HT1080 (cell line): ENCODE measurements around the gene C20orf204. TPM values are rescaled to one million over a fixed set of nuclear protein-coding genes. Genes with fewer than 3 reads are reported as not detected.
A peak's percentile ranks its signal among the peaks of the same experiment; 100 is the strongest.

Source experiments
- DNase-seq: peaks from one replicate; pipeline ENCODE4 v3.0.0-alpha.2; 2015; ENCODE audit warnings: low read depth
- total RNA-seq: library from RNA; depleted of rRNA; stranded (reverse); fragments of >200 nt; shearing (Covaris generic); gene quantifications from 2 replicates; pipeline ENCODE4 v1.2.3, GENCODE V29; 2014

The C20orf204 gene
- total RNA-seq, 1 experiment from 2014 or later = 0.42 TPM

DNA sequence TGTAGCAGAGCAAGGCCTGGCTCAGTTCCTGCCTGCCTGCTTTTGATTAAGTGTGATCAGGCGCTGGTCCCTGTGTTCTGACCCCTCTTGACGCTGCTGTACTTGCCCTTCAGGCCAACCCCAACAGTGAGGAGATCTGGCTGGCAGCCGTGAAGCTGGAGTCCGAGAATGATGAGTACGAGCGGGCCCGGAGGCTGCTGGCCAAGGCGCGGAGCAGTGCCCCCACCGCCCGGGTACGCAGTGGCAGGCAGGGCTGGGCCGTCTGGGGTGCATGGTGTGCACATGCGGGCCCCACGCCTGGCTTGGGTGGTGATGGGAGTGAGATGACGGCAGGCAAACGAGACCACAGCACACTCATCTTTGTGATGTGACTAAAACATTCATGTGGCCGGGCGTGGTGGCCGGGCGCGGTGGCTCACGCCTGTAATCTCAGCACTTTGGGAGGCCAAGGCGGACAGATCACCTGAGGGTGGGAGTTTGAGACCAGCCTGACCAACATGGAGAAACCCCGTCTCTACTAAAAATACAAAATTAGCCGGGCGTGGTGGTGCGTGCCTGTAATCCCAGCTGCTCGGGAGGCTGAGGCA is 10.1 kb upstream of the C20orf204 start:
- DNase-seq = no peak

DNA sequence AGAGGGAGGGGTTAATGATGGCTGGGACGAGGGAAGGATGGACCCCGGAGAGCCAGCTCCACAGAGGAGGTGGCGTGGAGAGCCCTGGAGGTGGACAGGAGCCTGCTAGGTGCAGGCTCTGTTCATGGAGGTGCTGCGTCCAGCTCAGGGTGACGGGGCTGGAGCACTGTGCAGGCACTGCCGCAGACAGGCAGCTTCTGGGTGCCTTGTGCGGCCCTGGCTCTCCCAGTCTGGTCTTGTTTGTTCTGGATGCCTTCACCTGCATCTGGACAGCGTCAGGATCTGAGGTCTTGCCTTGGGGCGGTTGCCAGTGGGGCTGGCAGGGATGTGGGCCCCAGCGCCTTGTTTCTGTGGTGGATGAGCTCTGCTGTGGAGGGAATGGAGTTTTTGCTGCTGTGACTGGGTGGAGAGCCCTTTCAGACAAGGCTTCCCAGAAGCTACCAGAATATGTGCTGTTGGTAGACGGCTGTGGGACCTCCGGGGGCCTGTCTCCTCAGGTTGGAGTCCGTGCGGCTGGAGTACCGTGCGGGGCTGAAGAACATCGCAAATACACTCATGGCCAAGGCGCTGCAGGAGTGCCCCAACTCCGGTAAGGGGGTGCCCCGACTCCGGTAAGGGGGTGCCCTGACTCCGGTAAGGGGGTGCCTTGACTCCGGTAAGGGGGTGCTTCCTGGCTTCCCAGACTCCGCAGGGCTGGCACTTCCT is 7.8 kb upstream of the C20orf204 start:
- no peak for DNase-seq

DNA sequence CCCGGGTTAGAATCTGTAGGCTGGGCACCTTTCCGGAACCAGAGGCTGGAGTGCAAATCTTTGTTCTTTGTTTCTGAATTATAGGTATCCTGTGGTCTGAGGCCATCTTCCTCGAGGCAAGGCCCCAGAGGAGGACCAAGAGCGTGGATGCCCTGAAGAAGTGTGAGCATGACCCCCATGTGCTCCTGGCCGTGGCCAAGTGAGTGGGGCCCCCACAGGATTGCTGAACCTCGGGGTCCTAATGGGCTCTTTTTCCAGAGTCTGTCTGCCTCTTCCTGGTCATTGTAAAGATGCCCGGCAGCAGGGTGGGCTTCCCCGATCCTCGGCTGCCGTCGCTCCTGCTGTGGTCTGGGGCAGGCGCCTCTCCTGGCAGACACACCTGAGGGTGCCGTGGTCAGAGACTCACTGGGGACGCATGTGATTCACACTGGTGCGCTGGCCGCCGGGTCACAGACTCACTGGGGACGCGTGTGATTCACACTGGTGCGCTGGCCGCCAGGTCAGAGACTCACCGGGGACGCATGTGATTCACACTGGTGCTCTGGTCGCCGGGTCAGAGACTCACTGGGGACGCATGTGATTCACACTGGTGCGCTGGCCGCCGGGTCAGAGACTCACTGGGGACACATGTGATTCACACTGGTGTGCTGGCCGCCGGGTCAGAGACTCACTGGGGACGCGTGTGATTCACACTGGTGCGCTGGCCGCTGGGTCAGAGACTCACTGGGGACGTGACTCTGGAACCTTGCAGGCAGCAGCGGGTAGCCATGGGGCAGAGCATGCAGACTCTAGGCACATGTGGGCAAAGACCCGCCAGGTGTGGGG is 6.5 kb upstream of the C20orf204 start:
- no peak for DNase-seq

DNA sequence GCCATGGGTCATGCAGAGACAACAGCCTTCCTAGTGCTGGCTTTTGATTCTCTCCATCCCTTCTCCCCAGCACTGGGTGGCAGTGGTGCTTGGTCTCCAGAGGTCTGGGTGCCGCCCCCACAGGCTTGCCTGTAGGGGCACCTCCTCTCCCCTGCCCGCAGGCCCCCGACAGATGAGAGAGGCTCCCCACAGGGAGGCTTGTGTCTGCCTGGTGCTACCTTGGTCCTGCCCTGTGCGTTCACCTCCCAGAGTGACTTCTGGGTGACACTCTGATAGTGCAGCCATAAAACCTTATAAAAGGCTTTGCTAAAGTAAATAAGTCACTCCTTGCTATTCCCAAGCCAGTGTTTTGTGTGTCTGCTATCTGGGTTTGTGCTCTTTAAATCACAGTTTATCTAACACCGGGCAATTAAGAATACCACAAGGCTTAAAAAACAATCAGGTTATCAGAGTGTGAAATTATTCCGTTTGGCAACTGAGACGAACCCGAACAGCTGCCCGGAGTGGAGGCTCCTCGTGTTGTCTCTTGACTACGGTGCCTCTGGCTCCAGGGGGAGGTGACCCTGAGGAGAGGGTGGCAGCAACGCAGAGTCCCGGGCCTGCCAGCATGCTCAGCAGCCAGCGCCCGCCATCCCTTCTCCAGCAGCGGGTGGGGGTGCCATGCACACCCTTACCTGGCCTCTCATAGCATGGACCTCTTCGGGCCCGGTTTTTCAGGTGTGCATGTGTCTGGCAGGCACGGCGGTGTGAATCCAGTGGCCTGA is 5.4 kb upstream of the C20orf204 start:
- no peak for DNase-seq

DNA sequence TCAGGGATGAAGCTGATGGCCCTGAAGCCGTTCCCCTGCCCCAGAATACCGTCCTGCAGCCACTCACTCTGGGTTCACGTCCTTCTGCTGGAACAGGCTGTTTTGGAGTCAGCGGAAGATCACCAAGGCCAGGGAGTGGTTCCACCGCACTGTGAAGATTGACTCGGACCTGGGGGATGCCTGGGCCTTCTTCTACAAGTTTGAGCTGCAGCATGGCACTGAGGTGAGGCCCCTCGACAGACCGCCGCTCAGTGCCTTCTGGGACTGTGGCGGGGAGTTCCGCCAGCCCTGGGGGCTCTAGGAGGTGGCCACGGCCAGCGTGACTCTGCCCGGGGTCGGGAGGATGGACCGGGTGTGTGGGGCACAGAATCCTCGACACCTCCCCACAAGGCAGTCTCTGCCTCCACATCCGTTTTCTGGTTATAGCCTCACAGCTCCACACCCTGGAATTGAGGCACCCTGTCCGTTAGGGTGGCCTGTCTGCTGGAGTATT is 4.1 kb upstream of the C20orf204 start:
- DNase-seq = no peak

DNA sequence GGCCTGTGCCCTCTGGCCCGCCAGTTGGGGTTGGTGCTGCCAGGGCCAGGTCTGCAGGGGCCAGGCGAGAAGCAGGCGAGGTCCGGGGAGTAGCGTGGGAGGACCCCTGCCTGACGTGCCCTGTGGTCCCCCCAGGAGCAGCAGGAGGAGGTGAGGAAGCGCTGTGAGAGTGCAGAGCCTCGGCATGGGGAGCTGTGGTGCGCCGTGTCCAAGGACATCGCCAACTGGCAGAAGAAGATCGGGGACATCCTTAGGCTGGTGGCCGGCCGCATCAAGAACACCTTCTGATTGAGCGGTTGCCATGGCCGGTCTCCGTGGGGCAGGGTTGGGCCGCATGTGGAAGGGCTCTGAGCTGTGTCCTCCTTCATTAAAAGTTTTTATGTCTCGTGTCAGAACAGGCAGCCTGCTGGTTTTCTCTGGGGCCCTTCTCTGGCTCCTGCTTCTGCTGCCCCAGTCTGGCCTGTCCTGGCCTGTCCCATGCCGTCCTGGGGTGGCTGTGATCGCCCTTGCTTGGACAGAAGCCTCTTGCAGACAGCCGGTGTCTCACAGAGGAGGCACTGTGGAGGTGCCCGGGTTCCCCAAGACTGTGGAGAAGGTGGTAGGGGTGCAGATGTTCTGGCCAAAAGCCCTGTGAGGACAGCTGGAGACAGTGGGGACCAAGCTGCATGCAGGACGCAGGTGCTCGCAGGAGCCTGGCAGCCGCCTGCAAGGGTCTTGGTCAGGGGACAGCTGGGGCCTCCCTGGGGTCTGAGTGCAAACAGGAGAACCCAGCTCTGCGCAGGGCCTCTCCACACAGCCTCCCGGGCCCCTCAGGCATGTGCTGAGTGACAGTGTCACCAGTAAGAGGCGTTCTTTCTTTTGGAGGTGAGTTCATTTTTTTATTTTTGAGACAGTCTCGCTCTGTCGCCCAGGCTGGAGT is 3.0 kb upstream of the C20orf204 start:
- DNase-seq = no peak

DNA sequence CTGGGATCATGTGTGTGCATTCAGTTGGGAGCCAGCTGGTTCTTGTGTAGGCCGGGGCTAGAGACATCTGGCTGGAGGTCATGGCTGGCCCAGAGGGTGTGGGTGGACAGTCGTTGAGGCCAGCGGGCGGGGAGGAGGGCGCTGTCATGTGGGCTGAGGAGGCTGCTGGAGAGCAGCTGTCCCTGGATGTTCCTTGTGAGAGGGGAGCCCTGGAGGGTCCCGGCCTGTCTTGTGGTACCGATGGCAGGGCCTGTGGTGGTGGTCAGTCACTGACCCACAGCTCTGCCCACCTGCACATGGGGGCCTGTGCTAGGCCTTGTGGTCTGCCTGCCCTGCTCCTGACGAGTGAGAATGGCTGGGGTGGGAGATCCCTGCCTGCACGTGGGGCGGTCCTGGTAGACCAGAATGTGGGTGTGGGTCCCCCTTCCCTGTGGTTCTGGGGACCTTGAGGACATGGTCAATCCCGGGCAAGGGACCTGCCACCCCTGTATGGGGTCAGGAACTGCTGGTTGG is 1.9 kb upstream of the C20orf204 start:
- no peak for DNase-seq

DNA sequence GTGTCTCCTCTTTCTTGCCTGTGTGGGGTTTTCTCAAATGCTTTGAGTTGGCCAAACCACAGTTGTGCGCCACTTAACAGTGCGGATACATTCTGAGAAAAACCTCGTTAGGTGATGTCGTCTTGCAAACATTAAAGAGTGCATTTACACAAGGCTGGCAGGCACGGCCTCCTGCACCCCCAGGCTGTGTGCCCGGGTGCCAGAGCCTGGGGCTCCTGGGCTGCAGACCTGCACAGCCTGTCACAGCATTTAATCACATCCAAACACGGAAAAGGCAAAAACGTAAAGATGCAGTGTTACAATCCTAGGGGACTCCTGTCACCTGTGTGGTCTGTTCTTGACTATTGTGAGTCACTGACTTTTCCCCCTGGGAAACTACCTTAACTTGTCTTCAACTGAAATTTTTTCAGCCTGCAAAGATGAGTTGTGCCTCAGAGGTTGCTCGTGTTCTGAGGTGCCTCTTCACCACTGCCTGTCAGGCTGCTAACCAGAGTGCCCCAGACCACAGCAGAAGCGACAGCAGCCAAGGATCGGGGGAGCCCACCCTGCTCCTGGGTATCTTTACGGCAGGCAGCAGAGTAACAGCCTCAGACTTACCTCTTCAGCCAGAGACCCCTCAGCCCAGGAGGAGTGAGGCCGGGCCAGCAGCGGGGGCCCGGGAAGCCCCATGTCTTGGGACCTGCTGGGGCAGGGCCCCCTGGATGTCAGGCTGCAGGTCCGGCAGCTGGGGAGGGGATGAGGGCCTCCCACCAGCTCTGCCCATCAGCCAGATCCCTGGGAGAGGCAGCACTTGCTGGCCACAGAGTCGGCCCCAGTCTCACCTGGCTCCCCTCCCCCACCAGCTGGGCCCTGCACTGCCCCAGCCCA is 683 bp upstream of the C20orf204 start:
- no peak for DNase-seq

DNA sequence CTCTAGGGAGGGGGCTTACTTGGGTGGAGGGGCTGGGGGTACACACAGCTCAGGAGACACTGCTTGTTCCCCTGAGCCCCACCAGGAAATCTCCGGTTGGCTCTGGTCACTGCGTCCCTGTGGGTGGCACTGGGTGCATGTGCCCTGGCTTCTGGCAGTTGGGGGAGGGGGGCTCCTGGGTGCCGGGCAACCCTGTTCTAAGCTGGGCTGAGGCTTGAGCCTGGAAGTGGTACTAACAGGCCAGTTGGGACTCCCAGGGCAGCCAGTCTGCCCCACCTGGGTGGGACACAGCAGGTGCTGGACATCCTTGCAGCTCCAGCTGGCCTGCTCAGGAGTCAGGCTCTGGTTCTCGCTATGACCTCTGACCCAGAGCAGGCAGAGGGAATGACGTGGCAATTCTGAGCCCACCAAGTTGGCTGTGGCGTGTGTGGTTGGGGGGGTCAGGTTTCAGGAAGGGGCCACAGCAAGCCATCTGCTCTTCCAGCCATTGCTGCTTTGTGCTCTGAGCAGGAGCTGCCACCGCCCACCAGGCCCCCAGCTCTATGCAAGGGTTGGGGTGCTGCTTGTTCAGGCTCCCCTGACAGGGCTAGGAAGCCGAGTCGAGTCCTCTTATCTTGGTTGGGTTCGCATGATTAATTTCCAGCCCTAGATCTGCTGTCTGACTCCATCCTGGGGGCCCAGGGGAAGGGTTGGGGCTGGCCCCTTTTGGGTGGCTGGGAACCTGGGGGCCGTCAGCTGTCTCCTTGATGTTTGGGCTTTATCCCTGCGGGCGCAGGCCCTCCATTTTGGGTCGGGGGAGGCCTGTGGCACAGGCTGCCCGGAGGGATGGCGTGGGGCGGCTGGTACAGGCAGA is 590 bp downstream of the C20orf204 start:
- DNase-seq = peak; percentile 19

DNA sequence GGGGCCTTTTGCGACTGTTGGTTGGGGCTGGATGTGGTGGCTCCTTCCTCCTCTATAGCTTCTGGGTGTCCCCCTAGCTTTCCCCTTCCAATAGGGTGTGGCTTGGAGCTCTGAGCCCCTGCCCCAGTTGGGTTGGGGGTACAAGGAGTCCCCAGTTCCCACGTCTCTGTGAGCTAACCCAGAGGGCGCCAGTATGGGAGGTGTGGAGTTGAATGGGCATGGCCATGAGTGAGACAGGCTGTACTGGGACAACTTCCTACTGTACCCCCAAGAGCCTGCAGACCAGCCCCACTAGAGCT is 1.2 kb downstream of the C20orf204 start:
- DNase-seq = no peak

DNA sequence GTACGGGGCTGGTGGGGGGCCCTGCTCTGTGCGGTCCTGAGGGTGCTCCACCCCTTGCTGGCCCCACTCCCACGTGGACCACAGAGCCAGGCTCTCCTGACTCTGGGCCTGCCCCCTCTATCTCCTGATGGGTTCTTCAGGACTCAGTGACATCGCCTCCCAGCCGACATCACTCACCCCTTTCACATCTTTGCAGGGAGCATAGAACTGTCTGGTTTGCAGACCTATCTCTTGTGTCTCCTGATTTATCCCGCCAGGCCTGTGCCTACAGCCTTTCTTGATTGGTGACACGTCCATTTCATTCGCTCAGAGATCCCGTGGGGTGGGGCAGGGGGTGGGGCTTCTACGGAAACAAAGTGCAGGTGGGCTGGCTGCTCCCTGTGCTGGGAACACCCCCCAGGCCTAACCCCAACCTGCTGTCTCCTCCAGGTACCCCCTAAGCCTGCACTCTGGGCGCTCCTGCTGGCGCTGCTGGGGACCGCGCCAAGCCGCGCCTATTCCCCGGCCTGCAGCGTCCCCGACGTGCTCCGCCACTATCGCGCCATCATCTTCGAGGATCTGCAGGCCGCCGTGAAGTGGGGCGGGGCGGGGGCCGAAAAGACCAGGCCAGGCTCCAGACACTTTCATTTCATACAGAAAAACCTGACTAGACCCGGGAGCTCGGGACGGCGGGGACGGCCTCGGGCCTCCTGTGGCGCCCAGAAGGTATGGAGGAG is 1.7 kb downstream of the C20orf204 start:
- no peak for DNase-seq

DNA sequence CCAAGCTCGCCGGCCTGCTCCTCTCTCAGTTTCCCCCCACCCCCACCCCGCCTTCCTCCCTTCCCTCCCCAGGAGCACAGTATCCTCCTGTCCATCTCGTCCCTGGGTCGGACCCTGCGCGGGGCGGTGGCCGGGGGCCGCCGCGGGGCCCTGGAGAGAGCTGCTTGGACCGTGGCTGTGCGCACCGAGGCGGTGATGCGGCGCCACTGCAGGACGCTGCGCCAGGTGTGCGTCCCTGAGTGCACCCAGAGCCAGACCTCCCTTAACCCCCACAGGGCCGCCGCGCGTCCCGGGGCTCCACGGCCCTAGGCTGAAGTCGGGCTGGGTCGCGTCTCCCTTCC is 2.2 kb downstream of the C20orf204 start:
- no peak for DNase-seq

DNA sequence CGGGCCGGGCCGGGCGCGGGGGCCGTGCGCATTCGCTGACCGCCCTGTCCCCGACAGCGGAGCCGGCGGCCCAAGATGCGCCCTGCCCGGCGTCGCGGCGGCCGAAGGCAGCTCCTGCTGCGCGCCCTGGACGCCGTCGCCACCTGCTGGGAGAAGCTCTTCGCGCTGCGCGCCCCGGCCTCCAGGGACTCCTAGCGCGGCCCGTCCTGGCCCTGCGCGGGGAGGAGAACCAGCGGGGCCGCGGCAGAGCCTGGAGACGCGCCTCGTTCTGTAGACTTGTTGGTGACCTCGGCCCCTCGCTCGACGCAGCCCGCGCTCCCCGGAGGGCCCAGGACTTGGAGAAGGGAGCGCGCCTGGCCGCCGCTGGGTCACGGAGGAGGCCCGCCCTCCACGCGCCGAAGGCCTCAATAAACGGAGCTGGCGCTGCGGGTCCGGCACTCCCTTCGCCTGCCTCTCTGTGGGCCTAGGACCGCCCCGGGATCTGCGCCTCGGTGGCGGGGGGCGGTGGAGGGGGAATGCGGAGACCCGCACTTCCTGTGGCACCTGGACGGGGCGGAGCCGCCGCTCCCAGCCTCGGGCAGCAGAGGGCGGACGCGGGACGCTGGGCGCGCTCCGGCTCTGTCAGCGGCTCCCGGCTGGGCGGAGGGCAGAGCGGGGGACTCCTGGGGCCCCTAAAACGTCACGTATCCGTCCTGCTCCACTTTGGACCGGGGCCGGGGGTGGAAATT is 2.7 kb downstream of the C20orf204 start:
- DNase-seq = peak; percentile 57

DNA sequence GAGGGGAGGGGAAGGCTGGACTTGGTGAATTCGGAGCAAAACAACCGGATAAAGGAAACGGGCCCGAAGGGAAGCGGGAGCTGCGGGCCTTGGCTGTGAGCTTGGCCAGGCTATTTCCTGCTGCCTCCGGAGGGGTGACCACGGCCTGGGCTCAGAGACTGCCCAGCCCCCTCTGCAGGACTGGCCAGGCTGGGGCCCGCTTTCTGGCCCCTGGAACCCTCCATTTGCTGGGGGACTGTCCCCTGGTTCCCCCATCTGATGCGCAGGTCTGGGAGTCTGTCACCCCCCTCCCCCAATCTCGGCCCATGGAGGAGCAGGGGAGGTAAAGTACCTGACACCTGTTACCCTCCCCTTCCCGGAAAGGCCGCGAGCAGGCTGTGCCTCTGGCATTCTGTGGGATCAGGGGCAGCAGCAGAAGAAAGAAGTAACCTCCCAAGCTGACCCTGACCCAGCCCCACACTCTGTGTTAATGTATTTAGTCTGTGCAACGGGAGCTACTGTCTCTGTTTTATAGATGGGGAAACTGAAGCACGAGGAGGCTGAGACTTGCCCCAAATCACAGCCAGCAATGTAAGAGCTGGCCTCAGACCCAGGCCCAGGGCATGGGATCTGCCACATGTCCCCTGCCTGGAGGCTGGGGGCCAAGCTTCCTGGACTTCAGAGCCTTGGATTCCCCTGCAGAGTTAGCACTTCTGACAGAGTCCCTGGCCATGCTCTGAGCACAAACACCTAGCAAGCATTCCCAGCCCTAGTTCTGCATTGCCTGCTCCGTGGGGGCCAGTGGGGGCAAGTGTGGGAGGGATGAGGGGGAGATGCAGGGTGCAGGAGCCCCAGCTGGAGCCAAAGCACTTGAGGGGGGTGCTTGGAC is 3.5 kb downstream of the C20orf204 start:
- DNase-seq = no peak

DNA sequence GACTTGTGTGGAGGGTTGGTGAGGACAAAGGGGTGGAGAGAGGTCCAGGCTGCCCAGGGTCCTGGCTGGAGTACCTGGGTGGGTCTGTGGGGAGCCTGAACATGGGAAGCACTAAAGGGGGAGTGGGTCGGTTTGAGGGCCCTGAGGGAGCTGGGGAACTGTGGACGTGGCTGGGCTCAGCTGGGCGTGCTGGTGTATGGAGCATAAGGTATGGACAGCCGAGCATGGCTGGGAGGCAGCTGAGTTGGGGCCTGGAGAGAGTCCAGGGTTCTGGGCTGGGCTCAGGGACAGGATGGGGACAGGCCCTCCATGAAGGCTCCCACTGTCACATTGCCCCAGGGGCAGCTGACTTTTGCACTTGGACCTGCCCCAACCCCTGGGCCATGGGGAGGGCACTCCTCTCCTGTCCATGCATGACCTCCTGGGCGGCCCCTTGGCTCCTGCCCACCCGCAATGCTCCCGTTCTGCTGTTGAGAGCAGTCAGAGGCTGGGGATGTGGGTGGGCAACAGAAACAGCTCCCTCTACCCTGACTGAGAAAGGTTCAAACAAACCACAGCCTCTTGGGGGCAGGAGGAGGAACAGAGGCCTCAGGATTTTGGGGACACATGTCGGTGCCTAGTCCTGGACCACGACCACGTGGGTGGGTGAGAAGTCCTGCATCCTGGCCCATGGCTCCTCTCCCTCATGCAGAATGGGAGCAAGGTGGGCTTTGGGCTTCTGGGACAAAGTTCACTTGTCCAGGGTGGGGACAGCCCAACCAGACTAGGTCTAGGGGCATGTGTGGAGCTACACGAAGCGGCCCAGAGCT is 4.5 kb downstream of the C20orf204 start:
- no peak for DNase-seq
